VCaP (cell line): Measurements from ENCODE around the gene TRIM37.
"Not testable (repeated sequence)": the region's sequence is repeated elsewhere in the genome, so short reads cannot be mapped to it uniquely, and the experiment has no call there.

Source experiments
- H3K27ac ChIP-seq: fragments of 450-650 bp; 2 replicates; pipeline ENCODE4 v1.5.1; 2017
- TF ChIP-seq, protein P1 (sequence below): fragments of 450-650 bp; conservative IDR thresholded peaks from 2 replicates; pipeline ENCODE4 v1.5.1; 2017; ENCODE audit warnings: mild to moderate bottlenecking, moderate library complexity

TRIM37 gene

DNA sequence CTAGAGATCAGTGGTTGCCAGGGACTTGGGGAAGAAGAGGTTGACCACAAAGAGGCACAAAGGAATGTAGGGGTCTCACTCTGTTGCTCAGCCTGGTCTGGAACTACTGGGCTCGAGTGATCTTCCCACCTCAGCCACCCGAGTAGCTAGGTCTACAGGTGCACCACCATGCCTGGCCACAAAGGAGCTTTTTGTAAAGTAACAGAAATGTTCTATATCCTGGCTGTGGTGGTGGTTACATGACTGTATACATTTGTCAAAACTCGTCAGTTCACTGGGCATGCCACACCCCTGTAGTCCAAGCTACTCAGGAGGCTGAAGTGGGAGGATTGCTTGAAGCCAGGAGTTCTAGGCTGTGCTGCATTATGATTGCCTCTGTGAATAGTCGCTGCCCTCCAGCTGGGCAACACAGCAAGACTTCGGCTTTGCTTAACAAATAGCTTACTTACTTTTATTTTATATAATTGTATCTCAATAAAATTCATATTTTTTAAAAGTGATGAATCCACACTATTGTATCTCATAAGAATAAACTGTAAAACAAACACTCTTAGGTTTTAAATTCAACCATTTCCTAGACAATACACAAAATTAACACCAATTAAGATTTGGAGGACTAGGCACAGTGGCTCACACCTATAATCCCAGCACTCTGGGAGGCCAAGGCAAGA lies 43.3 kb upstream of the TRIM37 start:
- TF ChIP-seq, protein P1, sequence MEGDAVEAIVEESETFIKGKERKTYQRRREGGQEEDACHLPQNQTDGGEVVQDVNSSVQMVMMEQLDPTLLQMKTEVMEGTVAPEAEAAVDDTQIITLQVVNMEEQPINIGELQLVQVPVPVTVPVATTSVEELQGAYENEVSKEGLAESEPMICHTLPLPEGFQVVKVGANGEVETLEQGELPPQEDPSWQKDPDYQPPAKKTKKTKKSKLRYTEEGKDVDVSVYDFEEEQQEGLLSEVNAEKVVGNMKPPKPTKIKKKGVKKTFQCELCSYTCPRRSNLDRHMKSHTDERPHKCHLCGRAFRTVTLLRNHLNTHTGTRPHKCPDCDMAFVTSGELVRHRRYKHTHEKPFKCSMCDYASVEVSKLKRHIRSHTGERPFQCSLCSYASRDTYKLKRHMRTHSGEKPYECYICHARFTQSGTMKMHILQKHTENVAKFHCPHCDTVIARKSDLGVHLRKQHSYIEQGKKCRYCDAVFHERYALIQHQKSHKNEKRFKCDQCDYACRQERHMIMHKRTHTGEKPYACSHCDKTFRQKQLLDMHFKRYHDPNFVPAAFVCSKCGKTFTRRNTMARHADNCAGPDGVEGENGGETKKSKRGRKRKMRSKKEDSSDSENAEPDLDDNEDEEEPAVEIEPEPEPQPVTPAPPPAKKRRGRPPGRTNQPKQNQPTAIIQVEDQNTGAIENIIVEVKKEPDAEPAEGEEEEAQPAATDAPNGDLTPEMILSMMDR = no peak
- no peak overlapping the region for H3K27ac ChIP-seq

DNA sequence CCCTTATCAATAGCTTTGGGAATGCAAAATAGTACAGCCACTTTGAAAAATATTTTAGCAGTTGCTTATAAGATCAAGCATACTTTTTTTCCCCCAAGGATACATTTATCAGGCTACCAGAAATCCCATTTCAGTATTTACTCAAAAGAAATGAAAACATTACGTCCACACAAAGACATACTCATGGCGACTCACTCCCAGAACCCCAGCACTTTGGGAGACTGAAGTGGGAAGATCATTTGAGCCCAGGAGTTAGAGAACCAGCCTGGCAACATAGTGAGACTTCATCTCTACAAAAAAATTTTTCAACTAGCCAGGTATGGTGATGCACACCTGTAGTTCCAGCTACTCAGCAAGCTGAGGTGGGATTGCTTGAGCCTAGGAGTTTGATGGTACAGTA lies 42.4 kb upstream of the TRIM37 start:
- H3K27ac ChIP-seq = no peak overlapping the region
- TF ChIP-seq, protein P1 = no peak

GRCh38 chr17:59145571-59146096 lies 39.0 kb upstream of the TRIM37 start:
- H3K27ac ChIP-seq = no peak overlapping the region
- TF ChIP-seq, protein P1 = no peak

- TF ChIP-seq, protein P1 = no peak
- H3K27ac ChIP-seq = no peak overlapping the region
These were observed 35.2 kb upstream of the TRIM37 start for GRCh38 chr17:59141860-59142259.

DNA sequence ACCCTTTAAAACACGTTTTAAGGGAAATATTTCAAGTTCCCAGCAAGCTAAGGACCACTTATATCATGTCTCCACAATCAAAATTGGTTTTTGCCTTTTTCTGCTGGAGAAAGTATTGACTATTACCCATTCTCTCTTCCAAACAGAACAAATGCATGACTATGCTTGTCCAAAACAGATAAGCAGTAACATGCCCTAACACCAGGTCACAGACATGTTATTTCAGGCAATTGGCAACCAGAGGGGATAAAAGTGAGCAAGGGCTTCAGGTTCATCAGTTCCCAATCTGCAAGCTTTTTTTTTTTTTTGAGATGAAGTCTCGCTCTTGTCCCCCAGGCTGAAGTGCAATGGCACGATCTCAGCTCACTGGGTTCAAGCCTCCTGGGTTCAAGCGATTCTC lies 33.3 kb upstream of the TRIM37 start:
- TF ChIP-seq, protein P1 = no peak
- H3K27ac ChIP-seq = no peak overlapping the region

- H3K27ac ChIP-seq = not testable (repeated sequence)
These were observed 31.7 kb upstream of the TRIM37 start for GRCh38 chr17:59138339-59138738.

- H3K27ac ChIP-seq = no peak overlapping the region
- TF ChIP-seq, protein P1 = no peak
These were observed 24.5 kb upstream of the TRIM37 start for GRCh38 chr17:59131131-59131530.

DNA sequence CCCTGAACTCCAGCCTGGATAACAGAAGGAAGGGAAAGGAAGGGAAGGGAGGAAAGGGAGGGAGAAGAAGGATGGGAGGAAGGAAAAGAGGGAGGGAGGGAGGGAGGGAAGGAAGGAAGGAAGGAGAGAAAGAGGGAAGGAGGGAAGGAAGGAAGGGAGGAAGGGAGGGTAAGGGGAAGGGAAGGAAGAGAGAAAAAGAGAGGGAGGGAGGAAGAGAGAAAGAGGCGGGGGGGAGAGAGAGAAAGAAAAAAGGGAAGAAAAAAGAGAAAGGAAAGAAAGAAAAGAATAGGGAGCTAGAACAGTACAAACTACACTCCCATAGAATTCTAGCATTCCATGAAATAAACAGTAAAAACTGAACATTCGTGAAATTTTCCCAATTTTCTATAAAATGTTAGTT lies 23.1 kb upstream of the TRIM37 start:
- TF ChIP-seq, protein P1 = no peak
- H3K27ac ChIP-seq = no peak overlapping the region
